T-cell (primary cell): Measurements from ENCODE around the gene UNC13A. TPM values are rescaled to one million over a fixed set of nuclear protein-coding genes. Genes with fewer than 3 reads are reported as not detected.

Experiments
- ATAC-seq, 4 experiments: fragments of 200-7000 bp in 3 of 4; fragments of 150-1000 bp in 1 of 4; cut with Tn5 transposase; replicated peaks in 1 of 4; 1 replicate in 3 of 4; 2 replicates in 1 of 4; pipeline ENCODE4 v1.10.0; 2021; ENCODE audit warnings: moderate library complexity in 3 of 4, mild to moderate bottlenecking in 2 of 4, moderate number of reproducible peaks in 1 of 4
- CTCF ChIA-PET, 2 donors: fragments of 300-600 bp; sonication (Branson Sonifier 250); formaldehyde crosslinking; loops; one replicate each; lab custom pipeline; 2022; ENCODE audit warnings: antibody characterized with exemption in 2 of 2; lab: Charles Lee
- POLR2A ChIA-PET, 2 donors: fragments of 300-600 bp; sonication (Branson Sonifier 250); formaldehyde crosslinking; loops; one replicate each; lab custom pipeline; 2022; ENCODE audit warnings: antibody characterized with exemption in 2 of 2; lab: Charles Lee
- DNase-seq, 35 experiments: peaks; one replicate each; pipeline versions ENCODE4 v3.0.0 to v3.0.0-alpha.2; 2013 to 2023
- H3K27ac ChIP-seq: one replicate; pipeline ENCODE4 v1.5.1; 2013; ENCODE audit warnings: low read length
- H3K27me3 ChIP-seq, 2 experiments: replicated peaks in 1 of 2; 1 replicate in 1 of 2; 2 replicates in 1 of 2; pipeline versions ENCODE4 v1.6.1 to v1.7.0; 2013; ENCODE audit warnings: low read length in 1 of 2, mixed read lengths in 1 of 2; ENCODE audit not compliant: control insufficient read depth in 2 of 2, insufficient read depth in 2 of 2; ENCODE audit errors: extremely low read depth in 1 of 2
- H3K36me3 ChIP-seq, 2 donors: 1 replicate in 1 of 2; 2 replicates in 1 of 2; pipeline versions ENCODE4 v1.6.1 to v1.7.0; 2013; ENCODE audit warnings: low read length in 1 of 2; ENCODE audit not compliant: control insufficient read depth in 2 of 2, insufficient read depth in 1 of 2; ENCODE audit errors: extremely low read depth in 1 of 2
- H3K4me1 ChIP-seq, 2 experiments: 1 replicate in 1 of 2; 2 replicates in 1 of 2; pipeline versions ENCODE4 v1.6.1 to v1.7.0; 2013; ENCODE audit warnings: low read length in 2 of 2, mixed read lengths in 1 of 2; ENCODE audit not compliant: insufficient read depth in 2 of 2, control insufficient read depth in 1 of 2; ENCODE audit errors: extremely low read depth in 1 of 2
- H3K4me3 ChIP-seq, 2 donors: 1 replicate in 1 of 2; 2 replicates in 1 of 2; pipeline versions ENCODE4 v1.5.1 to v1.7.0; 2013; ENCODE audit warnings: mild to moderate bottlenecking in 2 of 2, low read length in 1 of 2, moderate library complexity in 1 of 2; ENCODE audit not compliant: control insufficient read depth in 1 of 2; ENCODE audit errors: extremely low read depth in 1 of 2
- H3K9me3 ChIP-seq: 2 replicates; pipeline ENCODE4 v1.7.0; 2013
- H3K27ac Mint-ChIP-seq, 2 donors: one replicate each; pipeline ENCODE4 v1.8.0; 2020 to 2021; ENCODE audit warnings: mild to moderate bottlenecking in 2 of 2, mixed read lengths in 2 of 2
- H3K27me3 Mint-ChIP-seq, 2 donors: one replicate each; pipeline ENCODE4 v1.8.0; 2021 to 2022; ENCODE audit warnings: mixed read lengths in 2 of 2
- H3K36me3 Mint-ChIP-seq: one replicate; pipeline ENCODE4 v1.8.0; 2021; ENCODE audit warnings: mixed read lengths
- H3K4me1 Mint-ChIP-seq, 3 donors: one replicate each; pipeline ENCODE4 v1.8.0; 2020 to 2022; ENCODE audit warnings: mixed read lengths in 3 of 3, mild to moderate bottlenecking in 1 of 3
- H3K4me3 Mint-ChIP-seq, 3 donors: one replicate each; pipeline ENCODE4 v1.8.0; 2020 to 2022; ENCODE audit warnings: mild to moderate bottlenecking in 3 of 3, mixed read lengths in 3 of 3, moderate library complexity in 3 of 3
- H3K9me3 Mint-ChIP-seq, 3 donors: one replicate each; pipeline ENCODE4 v1.8.0; 2020 to 2022; ENCODE audit warnings: mixed read lengths in 3 of 3
- WGBS: methylation state at CpG from one replicate; pipeline ENCODE4 v1.1.5; 2013; ENCODE audit warnings: missing lambda C conversion rate; ENCODE audit not compliant: insufficient coverage; 5-methylcytosine and 5-hydroxymethylcytosine counted together
- total RNA-seq, 35 experiments: library from RNA in 6 of 35; stranded (reverse) in 6 of 35; fragments of 120-200 nt in 1 of 35; gene quantifications; one replicate each; pipeline versions ENCODE4 v1.2.1 to v1.2.4 and lab custom pipeline; 2013 to 2026

The UNC13A gene
- total RNA-seq, 5 donors from 2014 or later (not counting 1 experiment from before 2014, with no cell fraction given), result 0.07 to 0.18 (median 0.13) TPM; not detected in 1

GRCh38 chr19:17692566-17692965 lies 4.4 kb upstream of the UNC13A start:
- CTCF ChIA-PET, result interaction anchor here in 1 of 2 donors (0.7 kb wide), 1 partner anchor 285 kb away, joined by 3 read pairs; no protein-coding TSS in a partner anchor
- no peak overlapping the region for H3K27ac Mint-ChIP-seq

GRCh38 chr19:17688853-17689595 lies 870 bp upstream of the UNC13A start:
- ATAC-seq (no peak), DNase-seq (no peak)
- ChIA-PET POLR2A (interaction anchor here in 1 of 2 donors (0.6 kb wide), 1 partner anchor 9 kb away, joined by 7 read pairs; no protein-coding TSS in a partner anchor), CTCF (interaction anchor here in 1 of 2 donors (0.6 kb wide), 1 partner anchor 67 kb away, joined by 3 read pairs; no protein-coding TSS in a partner anchor)
- Mint-ChIP-seq H3K4me1 (peaks cover 13 to 22% (median 14%) of the 10 kb centered on the region in 3 donors), H3K27ac (peak overlapping the region in 1 of 2 donors; percentile 40), H3K36me3 (no peaks in the 10 kb centered on the region), H3K4me3 (peak overlapping the region in 2 of 3 donors; percentile 25 to 56), H3K9me3 (no peaks in the 10 kb centered on the region), H3K27me3 (peaks cover 42 to 70% of the 10 kb centered on the region in 2 donors)
- WGBS, result 36% methylated on average over 3 of the region's 10 CpGs
- Histone ChIP-seq H3K27ac (no peak overlapping the region), H3K27me3 (peaks cover 17 to 71% of the 10 kb centered on the region in 2 experiments), H3K4me3 (no peak overlapping the region), H3K36me3 (no peaks in the 10 kb centered on the region), H3K4me1 (peaks cover 0 to 28% of the 10 kb centered on the region in 2 experiments), H3K9me3 (peaks cover 2% of the 10 kb centered on the region)

More at GRCh38 chr19:17692566-17692965, 4.4 kb upstream of the UNC13A start:
- Histone ChIP-seq H3K4me3 (no peak overlapping the region), H3K27me3 (peaks cover 7 to 46% of the 10 kb centered on the region in 2 experiments), H3K36me3 (no peaks in the 10 kb centered on the region), H3K4me1 (peaks cover 0 to 9% of the 10 kb centered on the region in 2 experiments), H3K9me3 (no peaks in the 10 kb centered on the region), H3K27ac (no peak overlapping the region)
- no CpG with 5 or more reads among the region's 4 CpGs for WGBS
- POLR2A ChIA-PET, result no interaction called here
- Mint-ChIP-seq H3K27me3 (peaks cover 29 to 55% of the 10 kb centered on the region in 2 donors), H3K36me3 (no peaks in the 10 kb centered on the region), H3K4me1 (peaks cover 5 to 9% (median 8%) of the 10 kb centered on the region in 3 donors), H3K9me3 (no peaks in the 10 kb centered on the region), H3K4me3 (no peak overlapping the region)
- ATAC-seq (no peak), DNase-seq (no peak)

DNA sequence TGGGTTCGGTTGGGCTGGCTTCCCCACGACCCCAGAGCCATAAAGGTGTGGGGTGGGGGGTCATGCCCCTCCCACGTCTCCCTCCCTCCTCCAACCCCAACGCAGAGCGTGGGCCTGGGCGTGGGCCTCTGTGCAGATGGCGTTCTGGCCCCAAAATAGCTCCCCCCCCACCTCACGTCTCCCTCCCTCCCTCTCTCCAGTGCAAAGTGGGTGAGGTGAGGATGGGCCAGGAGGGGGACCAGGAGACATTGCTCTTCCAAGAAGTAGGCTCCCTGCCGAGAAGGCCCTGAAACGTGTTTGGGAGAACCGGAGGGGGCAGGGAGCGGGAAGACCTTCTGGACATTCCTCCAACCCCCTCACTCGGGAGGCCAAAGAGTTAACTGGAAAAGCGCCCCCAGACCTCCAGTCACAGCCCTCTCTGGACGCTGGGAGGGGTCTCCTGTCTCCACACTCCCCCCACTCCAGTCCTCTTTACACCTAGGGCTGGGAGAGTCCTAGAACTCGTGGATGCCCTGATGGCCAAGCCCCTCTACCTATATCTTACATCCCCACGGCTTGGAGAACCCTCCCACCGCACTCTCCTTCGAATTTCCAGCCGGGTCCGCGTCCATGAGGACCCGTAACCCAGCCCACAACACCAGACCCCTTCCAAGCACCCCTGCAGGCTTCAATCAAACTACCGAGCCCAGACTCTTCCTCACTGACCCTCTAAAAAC lies 855 bp downstream of the UNC13A start:
- CTCF ChIA-PET, result no interaction called here
- POLR2A ChIA-PET, result interaction anchor here in 1 of 2 donors (0.7 kb wide), 1 partner anchor 284 kb away, joined by 4 read pairs; no protein-coding TSS in a partner anchor
- Histone ChIP-seq H3K27me3 (peaks cover 17 to 84% of the 10 kb centered on the region in 2 experiments), H3K4me1 (peaks cover 0 to 28% of the 10 kb centered on the region in 2 experiments), H3K27ac (no peak overlapping the region), H3K4me3 (no peak overlapping the region), H3K9me3 (peaks cover 2% of the 10 kb centered on the region), H3K36me3 (no peaks in the 10 kb centered on the region)
- no peaks in the 10 kb centered on the region for H3K9me3 Mint-ChIP-seq
- no peak for DNase-seq
- no peak overlapping the region for H3K27ac Mint-ChIP-seq
- 4% methylated on average over 10 of the region's 24 CpGs for WGBS
- peaks cover 13 to 22% (median 14%) of the 10 kb centered on the region in 3 donors for H3K4me1 Mint-ChIP-seq
- no peak for ATAC-seq
- no peaks in the 10 kb centered on the region for H3K36me3 Mint-ChIP-seq
- peaks cover 60 to 76% of the 10 kb centered on the region in 2 donors for H3K27me3 Mint-ChIP-seq
- peak overlapping the region in 1 of 3 donors; percentile 55 for H3K4me3 Mint-ChIP-seq

GRCh38 chr19:17686592-17687024 lies 1.5 kb downstream of the UNC13A start:
- Mint-ChIP-seq H3K9me3 (no peaks in the 10 kb centered on the region), H3K4me3 (peak overlapping the region in 1 of 3 donors; percentile 55), H3K4me1 (peaks cover 13 to 22% (median 14%) of the 10 kb centered on the region in 3 donors), H3K36me3 (no peaks in the 10 kb centered on the region), H3K27me3 (peaks cover 62 to 80% of the 10 kb centered on the region in 2 donors), H3K27ac (no peak overlapping the region)
- WGBS, result 3% methylated on average over 8 of the region's 28 CpGs
- no peak overlapping the region for H3K4me3 ChIP-seq
- H3K4me1 ChIP-seq, result peaks cover 0 to 28% of the 10 kb centered on the region in 2 experiments
- peaks cover 2% of the 10 kb centered on the region for H3K9me3 ChIP-seq
- H3K27ac ChIP-seq, result no peak overlapping the region
- DNase-seq (no peak), ATAC-seq (no peak)
- ChIA-PET CTCF (interaction anchor here in 1 of 2 donors (0.5 kb wide), 1 partner anchor 196 kb away, joined by 3 read pairs; no protein-coding TSS in a partner anchor), POLR2A (no interaction called here)
- H3K27me3 ChIP-seq, result peaks cover 17 to 90% of the 10 kb centered on the region in 2 experiments
- no peaks in the 10 kb centered on the region for H3K36me3 ChIP-seq

- Mint-ChIP-seq H3K4me1 (peaks cover 13 to 22% (median 14%) of the 10 kb centered on the region in 3 donors), H3K36me3 (no peaks in the 10 kb centered on the region), H3K27ac (no peak overlapping the region), H3K9me3 (no peaks in the 10 kb centered on the region), H3K27me3 (peaks cover 66 to 85% of the 10 kb centered on the region in 2 donors), H3K4me3 (peak overlapping the region in 1 of 3 donors; percentile 35)
- Histone ChIP-seq H3K27ac (no peak overlapping the region), H3K9me3 (peaks cover 2% of the 10 kb centered on the region), H3K4me1 (peaks cover 0 to 28% of the 10 kb centered on the region in 2 experiments), H3K36me3 (no peaks in the 10 kb centered on the region), H3K4me3 (no peak overlapping the region), H3K27me3 (peaks cover 15 to 92% of the 10 kb centered on the region in 2 experiments)
- ATAC-seq, result no peak
- DNase-seq, result no peak
- CTCF ChIA-PET, result no interaction called here
- no CpG with 5 or more reads among the region's 12 CpGs for WGBS
- POLR2A ChIA-PET, result no interaction called here
These were observed 2.1 kb downstream of the UNC13A start for GRCh38 chr19:17686023-17686521.
